HG03575 (cell line): ENCODE measurements around the gene RNF133.
"Not testable (repeated sequence)": the region's sequence is repeated elsewhere in the genome, so short reads cannot be mapped to it uniquely, and the experiment has no call there.

ENCODE experiments used
- ATAC-seq: cut with Tn5 transposase; IDR thresholded peaks from one replicate; pipeline ENCODE4 v1.9.1; 2021; ENCODE audit not compliant: unreplicated experiment, insufficient number of reproducible peaks, low FRiP score; ENCODE audit errors: extremely low read depth

RNF133 gene

DNA sequence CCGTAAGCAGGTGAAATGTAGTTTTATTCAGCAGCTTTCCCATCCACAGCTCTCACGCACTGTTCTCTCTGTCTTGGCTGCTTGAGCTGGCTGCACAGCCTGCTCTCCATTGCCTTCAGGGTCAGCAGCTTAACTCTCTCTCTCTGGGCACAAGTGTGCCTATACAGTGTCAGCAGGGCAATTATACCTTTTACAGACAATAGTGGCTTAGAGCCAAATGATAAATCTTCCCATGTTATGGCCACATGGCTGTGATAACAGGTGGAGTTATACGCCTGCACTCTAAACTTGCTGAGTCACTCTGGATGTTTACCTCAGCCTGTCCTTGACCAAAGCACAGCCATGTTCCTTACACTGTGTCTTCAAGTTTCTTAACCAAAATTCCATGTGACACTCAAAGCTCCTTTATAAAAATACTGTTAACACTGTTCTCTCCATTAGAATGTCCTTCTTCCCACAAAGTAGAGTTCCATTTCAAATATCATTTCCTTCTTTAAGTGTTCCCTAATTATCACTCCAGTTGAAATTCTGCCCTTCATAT, 6.1 kb downstream of the RNF133 start:
- no peak for ATAC-seq

DNA sequence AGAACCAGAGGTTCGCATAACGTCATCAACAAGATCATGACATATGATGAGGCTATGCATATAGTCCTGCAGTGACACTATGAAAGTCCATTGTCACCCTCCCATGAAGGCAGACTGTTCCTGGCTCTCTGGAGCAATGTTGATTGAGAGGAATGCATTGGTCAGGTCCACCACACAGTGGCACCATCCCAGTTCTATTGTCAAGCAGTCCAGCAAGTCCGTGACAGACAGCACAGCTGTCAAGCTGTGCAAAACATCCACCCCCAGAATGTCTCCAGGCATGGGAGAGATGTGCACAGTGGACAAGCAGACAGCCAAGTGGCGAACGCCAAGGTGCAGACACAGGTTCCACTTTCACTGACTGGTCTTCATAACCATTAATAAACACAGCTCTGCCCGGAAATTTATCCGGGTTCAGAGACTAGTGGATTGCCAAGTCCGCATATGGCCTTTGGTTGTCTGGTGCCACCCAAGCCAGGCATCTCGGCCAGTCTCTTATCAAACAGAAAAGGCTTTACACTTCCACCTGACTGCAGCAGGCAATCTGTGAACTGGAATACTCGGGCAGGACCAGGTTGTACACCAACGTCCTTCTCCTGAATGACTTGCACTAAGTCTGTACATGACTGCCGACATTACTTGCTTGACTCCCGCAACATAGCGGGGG, 7.2 kb downstream of the RNF133 start:
- ATAC-seq, result no peak

DNA sequence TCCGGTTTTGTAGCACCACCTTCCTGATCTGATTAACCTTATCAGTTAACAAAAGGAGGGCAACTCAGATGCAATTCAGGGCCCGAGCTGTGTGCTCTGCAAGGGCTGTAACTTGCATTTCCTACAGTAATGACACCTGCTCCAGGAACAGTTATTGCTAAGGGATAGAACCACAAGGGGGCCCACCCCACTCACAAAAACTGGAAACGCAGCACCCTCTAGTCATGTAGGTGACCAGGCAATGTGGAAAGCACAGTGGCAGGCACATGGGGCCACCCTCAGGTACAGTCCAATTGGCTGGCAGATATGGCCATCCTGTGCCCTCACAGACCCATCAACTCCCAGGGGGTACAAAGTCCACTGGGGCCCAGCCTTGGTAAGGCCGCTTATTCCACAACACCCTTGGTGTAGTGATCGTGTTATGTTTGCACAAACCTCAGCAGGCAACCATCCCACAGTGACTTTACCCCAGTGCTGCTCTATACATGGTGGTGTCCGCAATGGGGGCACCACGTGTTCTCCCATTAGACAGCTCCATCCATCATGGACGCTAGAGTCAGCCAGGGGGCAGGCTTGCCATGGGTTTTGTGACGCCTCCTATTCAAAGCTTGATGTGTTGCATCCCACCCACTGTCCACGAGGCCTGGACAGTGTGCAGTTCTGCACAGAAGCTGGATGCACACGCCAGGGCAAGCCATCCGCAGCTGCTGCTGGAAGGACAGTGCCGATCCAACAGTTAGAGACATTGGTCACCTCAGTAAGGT, 9.4 kb downstream of the RNF133 start:
- no peak for ATAC-seq

DNA sequence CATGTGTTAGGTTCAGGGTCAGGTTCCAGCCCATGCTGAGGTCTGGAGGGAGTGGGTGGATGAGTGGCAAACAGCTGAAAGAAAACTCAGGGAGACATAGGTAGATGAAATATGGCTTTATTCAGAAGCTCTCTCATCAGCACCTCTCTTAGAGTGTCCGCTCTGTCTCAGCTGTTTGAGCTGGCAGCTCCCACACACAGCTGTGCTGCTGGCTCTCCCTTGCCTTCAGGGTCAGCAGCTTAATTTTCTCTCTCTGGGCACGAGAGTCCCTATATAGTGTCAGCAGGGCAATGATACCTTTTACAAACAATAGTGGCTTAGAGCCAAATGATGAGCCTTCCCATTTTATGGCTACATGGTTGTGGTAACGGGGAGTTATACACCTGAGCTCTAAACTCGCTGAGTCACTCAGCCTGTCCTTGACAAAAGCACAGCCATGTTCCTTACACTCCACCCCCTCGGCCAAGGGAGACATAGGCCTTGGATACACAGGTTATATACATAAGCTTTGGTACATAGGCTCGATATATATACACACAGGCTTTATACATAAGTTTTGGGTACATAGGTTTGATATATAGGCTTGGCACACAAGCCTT, 10.4 kb downstream of the RNF133 start:
- no peak for ATAC-seq

DNA sequence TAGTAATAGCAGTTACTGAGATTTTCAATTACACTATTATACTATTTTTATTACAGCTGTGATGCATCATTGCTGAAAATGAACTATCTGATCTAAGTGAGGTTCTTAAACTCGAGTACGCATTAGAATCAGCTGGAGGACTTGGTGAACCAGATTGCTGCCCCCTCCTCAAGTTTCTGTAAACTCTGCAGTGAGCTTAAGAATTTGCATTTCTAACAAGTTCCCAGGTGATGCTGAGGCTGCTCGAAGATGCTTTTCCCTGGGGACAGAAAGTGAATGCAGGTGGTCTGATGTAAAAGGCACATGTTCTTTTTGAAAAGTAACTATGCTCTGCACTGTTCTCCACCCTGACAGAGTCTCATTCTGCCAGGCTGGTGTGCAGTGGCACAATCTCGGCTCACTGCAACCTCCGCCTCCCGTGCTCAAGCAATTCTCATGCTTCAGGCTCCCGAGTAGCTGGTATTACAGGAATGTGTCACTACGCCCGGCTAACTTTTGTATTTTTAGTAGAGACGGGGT, 12.5 kb downstream of the RNF133 start:
- ATAC-seq, result no peak

DNA sequence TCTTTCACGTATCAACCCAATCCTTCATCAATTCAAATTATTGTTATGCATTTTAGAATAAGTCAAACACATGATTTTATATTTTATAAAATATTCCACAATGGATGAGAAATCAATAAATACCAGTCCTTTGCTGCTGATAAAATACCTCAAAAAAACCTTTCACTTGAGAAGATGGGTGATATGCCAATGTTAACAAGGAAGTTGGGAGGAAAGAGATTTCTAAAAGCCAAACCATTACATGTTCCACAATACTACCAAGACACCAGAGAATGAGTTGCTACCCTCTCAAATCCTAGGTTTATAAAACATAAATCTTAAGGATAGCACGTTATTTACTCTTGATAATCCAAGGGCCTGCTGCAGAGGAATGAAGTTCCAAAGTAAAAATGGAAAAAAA, 14.4 kb downstream of the RNF133 start:
- ATAC-seq, result no peak

DNA sequence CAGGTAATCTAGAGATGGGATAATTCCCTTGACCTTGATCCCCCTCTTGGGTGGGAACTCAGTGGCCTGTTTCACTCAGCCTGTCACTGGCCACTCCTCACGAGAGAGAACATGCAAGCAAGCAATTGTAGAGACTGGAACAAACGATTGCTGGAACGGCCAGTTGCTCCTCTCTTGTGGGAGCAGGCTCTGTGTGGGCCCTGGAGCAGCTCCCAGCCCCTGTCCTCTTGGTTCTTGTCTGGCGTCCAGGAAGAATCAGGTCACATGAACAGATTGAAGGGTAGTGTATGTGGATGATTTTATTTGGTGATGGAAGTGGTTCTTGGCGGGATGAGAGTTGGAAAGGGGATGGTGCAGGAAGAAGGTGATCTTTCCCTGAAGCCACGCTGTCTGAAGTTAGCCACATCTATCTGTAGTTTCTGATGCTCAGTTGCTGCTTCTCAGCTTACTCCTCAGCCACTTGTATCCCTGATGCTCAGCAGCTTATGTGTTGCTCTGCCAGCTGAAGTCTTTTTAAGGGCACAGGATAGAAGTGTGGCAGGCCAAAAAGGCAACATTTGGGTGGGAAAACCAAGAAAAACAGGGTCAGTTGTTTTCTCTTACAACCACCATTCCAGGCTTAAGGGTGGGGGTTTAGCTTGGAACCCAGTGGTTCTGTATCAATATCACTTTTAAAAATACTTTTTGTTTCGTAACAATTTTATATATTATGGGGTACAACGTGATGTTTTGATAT, 15.9 kb downstream of the RNF133 start:
- no peak for ATAC-seq

DNA sequence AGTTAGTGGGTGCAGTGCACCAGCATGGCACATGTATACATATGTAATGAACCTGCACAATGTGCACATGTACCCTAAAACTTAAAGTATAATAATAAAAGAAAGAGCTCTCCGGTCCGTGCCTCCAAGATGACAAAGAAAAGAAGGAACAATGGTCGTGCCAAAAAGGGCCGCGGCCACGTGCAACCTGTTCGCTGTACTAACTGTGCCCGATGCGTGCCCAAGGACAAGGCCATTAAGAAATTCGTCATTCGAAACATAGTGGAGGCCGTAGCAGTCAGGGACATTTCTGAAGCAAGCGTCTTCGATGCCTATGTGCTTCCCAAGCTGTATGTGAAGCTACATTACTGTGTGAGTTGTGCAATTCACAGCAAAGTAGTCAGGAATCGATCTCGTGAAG, 17.7 kb downstream of the RNF133 start:
- not testable (repeated sequence) for ATAC-seq

DNA sequence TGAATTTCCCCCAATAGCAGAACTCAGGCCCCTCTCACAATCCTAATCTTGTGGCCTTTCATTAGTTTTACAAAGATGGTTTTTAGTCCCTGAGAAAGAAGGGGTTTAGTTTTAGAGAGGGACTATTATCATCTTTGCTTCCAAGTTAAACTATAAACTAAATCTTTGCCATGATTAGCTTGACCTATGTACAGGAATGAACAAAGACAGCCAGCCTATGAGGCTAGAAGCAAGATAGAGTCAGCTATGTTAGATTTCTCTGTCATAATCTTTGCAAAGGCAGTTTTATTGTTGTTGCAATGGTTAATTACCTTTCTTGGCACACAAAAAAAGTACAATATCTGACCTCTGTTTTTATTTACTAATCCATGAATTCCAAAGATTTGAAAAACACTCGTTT, 19.1 kb downstream of the RNF133 start:
- no peak for ATAC-seq

DNA sequence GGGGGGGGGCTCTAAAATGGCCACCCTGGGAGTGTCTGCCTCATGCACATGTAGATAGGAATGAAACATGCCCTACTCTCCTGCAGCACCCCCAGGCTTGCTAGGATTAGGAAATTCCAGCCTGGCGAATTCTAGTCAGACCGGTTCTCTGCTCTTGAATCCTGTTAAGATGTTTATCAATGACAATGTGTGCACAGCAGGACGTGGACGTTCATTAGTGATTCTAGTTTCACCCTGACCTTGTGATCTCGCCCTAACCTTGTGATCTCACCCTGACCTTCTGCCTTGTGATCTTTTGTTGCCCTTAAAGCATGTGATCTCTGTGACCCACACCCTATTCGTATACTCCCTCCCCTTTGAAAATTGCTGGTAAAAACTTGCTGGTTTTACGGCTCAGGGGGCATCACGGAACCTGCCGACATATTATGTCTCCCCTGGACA, 19.6 kb downstream of the RNF133 start:
- ATAC-seq, result not testable (repeated sequence)

DNA sequence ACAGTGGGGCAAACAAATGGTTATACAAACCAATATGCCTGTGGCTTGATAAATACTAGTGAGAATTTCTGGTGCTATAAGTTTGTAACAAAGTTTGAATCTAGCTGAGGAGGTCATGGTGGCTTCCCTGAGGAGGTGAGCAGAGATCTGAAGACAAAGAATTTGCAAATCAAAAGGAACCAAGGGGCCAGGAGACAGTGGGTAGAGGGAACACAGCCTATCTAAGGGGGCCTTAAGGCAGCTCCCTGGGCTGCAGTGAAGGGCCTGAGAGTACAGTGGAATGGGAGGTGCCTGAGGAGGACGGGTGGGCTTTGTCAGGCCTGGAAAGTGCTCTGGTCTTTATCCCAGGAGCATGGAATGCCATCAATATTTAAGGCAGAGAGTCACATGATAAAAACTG, 21.8 kb downstream of the RNF133 start:
- ATAC-seq, result no peak

DNA sequence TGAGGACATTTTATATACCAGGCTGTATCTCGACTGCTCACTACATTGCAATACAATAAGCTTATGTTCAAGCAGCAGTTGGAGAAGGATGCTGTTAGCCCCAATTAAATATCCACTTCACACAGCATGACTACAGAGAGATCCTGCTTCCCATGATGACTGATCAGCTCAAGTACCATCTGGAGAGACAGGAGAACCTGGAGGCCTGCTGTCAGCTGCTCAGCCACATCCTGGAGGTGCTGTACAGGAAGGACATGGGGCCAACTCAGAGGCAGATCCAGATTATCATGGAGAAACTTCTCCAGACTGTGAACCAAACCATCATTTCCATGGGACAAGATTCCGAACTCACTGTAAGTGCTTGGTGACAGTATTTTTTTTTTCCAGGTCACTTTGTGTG, 22.5 kb downstream of the RNF133 start:
- no peak for ATAC-seq

DNA sequence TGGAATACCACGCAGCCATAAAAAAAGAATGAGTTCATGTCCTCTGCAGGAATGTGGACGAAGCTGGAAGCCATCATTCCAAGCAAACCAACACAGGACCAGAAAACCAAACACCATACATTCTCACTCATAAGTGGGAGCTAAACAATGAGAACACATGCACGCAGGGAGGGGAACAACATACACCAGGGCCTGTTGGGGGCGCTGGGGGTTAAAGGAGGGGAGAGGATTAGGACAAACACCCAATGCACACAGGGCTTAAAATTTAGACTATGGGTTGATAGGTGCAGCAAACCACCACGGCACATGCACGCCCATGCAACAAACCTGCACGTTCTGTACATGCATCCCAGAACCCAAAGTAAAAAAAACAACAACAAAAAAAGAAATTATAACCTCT, 23.3 kb downstream of the RNF133 start:
- ATAC-seq, result no peak

DNA sequence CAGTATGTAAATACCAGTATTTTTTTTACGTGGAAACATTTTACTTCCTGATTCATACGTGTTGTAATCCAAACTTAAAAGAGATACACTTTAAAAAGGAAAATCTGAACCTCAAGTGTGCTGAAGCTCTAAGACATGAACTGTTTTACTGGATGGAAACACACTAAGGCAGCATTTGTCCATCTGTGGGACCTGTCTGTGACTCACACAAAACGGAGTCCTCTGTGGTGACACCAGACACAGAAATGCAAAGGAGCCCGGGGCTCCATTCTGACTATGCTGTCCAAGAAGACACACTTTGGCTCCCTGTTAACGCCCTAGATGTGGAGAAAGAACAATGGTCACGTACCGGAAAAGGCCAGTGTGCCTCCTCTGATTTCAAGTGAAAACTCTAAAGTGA, 23.9 kb downstream of the RNF133 start:
- no peak for ATAC-seq

DNA sequence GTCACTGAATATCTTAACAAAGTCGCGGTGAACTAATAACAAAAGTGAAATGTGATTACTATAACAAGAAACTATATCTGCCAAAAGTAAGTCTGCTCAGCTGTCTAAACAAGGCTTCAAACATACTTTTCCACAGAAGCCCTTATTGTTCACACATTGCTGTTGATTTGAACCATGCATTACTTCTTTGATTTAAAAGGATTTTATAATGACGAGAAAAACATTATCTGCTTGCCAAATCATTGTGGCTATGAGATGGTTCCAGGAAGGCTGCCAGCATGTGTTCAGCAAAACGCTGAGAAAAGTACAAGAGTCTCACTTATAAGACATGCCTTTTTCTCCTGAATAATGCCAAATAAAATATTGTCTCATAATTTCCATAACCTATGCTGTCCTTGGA, 24.4 kb downstream of the RNF133 start:
- ATAC-seq, result no peak

DNA sequence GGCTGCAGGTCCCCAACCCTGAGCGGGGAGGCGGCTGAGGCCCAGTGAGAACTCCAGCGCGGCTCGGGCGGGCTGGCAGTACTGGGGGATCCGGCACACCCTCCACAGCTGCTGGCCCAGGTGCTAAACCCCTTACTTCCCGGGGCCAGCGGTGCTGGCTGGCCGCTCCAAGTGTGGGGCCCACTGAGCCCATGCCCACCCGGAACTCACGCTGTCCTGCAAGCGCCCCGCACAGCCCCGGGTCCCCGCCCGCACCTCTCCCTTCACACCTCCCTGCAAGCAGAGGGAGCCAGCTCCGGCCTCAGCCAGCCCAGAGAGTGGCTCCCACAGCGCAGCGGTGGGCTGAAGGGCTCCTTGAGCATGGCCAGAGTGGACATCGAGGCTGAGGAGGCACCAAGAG, 25.0 kb downstream of the RNF133 start:
- no peak for ATAC-seq

DNA sequence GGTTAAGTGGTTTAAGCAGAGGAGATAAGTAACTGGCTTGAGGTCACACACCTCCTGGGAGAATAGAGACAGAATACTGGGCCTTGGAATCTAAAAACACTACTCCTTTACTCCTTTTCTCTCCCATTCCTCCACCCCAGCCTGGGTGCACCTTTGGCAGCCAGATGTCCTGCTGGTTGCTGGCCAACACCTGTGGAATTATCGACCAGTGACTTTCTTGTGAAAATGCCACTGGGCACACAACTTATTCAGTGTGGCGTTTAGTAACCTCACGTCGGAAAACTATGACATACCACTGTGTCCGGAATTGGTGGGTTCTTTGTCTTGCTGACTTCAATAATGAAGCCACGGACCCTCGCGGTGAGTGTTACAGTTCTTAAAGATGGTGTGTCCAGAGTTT, 26.4 kb downstream of the RNF133 start:
- ATAC-seq, result no peak

DNA sequence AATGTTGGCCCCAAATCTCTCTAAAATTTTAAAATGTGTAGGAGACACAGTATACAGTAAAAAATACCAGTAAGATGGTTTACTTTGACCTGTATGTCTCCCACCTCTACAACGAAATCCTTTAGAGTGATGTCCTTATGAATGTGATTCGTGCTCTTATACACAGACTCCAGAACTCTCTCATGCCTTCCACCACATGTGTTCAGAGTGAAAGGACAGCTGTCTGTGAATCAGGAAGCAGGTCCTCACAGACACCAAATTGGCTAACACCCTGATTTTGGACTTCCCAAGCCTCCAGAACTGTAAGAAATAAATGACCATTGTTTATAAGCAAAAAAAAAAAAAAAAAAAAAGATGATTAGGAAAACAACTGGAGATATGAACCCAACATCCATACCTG, 35.2 kb downstream of the RNF133 start:
- no peak for ATAC-seq

DNA sequence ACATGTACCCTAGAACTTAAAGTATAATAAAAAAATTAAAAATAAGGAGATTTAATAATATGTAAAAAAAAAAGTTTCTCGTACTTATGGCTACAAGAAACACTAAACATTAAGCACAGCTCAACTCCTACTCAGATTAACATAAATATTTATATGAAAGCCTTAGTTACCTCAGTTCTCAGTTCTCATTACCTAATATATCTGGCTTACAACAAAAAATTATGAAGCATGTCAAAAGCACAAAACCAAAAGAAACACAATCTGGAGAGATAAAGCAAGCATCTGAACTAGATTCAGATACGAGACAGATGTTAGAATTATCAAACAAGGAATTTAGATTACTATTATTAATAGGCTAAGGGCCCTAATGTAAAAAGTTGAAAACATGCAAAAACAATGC, 40.1 kb downstream of the RNF133 start:
- ATAC-seq, result no peak
